Breast epithelium (tissue), 3 donors: ENCODE results near the gene TUT1.

ENCODE experiments used
- POLR2A ChIP-seq: fragments of 450-650 bp; IDR thresholded peaks from one replicate; pipeline ENCODE4 v1.6.1; 2016; ENCODE audit warnings: antibody characterized with exemption, mild to moderate bottlenecking, moderate library complexity
- POLR2AphosphoS5 ChIP-seq, 3 donors: sonication (generic); formaldehyde crosslinking; IDR thresholded peaks; one replicate each; pipeline ENCODE4 v1.6.1; 2017; ENCODE audit warnings: antibody characterized with exemption in 3 of 3
- TF ChIP-seq, protein P1 (sequence below), 3 donors: fragments of 450-650 bp; IDR thresholded peaks; one replicate each; pipeline ENCODE4 v1.5.1; 2016 to 2017; ENCODE audit warnings: antibody characterized with exemption in 3 of 3, mild to moderate bottlenecking in 3 of 3, moderate library complexity in 3 of 3

- TF ChIP-seq, protein P1, sequence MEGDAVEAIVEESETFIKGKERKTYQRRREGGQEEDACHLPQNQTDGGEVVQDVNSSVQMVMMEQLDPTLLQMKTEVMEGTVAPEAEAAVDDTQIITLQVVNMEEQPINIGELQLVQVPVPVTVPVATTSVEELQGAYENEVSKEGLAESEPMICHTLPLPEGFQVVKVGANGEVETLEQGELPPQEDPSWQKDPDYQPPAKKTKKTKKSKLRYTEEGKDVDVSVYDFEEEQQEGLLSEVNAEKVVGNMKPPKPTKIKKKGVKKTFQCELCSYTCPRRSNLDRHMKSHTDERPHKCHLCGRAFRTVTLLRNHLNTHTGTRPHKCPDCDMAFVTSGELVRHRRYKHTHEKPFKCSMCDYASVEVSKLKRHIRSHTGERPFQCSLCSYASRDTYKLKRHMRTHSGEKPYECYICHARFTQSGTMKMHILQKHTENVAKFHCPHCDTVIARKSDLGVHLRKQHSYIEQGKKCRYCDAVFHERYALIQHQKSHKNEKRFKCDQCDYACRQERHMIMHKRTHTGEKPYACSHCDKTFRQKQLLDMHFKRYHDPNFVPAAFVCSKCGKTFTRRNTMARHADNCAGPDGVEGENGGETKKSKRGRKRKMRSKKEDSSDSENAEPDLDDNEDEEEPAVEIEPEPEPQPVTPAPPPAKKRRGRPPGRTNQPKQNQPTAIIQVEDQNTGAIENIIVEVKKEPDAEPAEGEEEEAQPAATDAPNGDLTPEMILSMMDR (IDR thresholded peaks at IDR 0.05): no peak
- TF ChIP-seq POLR2A: no peak
- no peak for TF ChIP-seq POLR2AphosphoS5 (IDR thresholded peaks at IDR 0.05)
These were observed 56.4 kb downstream of the TUT1 start for GRCh38 chr11:62534779-62535545.
